DMS79 (cell line): ENCODE data around the gene NOL6.

Experiments
- DNase-seq: peaks from one replicate; lab custom pipeline; 2025; lab: John Stamatoyannopoulos, UW

NOL6 gene

GRCh38 chr9:33450621-33451146 lies 23.0 kb downstream of the NOL6 start:
- DNase-seq = no peak

DNA sequence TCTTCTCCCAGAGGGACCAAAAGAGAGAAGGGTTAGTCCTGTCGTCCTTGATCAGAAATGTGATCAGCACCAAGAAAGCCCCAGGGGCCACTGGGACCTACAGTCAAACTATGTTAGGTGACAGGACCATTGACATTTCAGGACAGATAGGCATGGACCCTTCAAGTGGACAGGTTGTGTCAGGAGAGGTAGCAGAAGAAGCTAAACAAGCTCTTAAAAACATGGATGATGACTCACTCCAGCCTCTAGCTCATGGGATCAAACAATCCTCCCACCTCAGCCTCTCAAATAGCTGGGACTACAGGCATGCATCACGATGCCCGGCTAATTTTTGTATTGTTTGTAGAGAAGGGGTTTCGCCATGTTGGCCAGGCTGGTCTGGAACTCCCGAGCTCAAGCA lies 24.0 kb downstream of the NOL6 start:
- no peak for DNase-seq

GRCh38 chr9:33447799-33448553 lies 25.7 kb downstream of the NOL6 start:
- no peak for DNase-seq

DNA sequence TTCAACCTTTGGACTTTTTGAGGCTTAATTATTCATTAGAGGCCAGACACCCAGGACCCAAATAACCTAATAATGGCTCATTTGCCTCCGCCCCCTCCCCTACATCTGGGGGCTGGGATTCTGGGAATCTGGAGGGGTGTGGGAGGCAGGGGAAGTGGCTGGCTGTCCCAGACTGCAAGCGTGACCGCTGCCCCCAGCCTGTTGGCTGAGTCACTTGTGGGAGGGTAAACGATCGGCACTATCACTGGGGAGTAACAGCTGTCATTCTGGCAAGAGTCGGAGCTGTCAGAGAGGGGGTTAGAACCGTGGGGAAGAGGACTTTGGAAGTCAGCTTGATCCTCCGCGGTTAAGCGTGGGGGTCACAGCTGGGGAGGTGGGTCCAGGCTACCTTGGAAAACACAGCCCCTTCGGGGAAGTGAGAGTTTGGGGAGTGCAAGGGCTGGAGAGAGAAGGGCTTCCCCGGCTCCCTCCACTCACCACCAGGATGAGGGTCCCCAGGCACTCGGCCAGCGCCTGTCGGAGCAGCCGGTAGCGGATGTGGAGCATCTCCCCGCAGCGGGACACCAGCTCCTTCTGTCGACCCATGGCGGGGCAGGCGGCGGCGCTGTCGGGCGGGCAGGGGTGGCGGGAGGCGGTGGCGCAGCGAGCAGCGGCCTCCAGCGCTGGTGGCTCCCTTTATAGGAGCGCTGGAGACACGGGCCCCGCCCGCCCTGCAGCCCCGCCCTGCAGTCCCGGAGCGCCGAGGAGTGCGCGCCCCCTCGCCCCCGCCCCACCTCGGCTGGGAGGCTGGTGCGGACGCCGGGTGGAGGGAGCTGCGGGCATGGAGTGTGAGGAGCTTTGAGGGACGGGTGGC lies 26.6 kb downstream of the NOL6 start, which contains the start of gene AQP3:
AQP3 (minus strand) TSS at position 648 of the 853 bp plus-strand sequence; CDS start at position 585, 63 bp downstream.
- peak; percentile 10 for DNase-seq

DNA sequence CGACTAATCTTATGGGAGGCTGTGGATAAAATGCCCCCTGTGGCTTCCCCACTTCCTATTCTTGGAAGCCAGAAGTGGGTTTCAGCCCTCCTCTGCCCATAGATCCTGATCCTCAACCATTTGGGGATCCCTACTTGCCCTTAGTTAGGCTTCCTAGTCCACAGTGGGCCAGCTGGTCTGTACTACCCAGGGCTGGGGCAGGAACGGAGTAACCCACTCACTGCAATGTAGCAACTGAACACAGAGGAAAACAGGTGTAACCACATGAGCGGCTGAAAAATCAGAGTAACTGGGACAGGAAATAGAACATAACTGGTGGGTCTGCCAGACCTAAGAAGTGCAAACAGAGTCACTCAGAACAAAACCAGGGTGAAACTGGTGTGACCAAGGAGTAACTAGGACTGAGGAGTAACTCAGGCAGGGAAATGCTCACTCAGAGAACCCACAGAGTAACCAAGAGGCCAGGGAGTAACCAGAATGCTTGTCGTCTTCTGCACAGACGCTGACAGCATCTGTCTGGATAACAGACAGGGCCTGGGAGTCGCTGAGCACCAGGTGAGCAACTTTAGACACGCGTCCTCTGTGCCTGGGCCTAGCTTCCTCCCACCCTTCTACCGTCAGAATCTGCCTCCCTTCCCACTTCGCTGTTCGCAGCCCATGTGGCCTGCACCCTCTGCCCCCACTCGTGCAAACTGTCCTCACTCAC lies 27.3 kb downstream of the NOL6 start:
- DNase-seq = no peak

DNA sequence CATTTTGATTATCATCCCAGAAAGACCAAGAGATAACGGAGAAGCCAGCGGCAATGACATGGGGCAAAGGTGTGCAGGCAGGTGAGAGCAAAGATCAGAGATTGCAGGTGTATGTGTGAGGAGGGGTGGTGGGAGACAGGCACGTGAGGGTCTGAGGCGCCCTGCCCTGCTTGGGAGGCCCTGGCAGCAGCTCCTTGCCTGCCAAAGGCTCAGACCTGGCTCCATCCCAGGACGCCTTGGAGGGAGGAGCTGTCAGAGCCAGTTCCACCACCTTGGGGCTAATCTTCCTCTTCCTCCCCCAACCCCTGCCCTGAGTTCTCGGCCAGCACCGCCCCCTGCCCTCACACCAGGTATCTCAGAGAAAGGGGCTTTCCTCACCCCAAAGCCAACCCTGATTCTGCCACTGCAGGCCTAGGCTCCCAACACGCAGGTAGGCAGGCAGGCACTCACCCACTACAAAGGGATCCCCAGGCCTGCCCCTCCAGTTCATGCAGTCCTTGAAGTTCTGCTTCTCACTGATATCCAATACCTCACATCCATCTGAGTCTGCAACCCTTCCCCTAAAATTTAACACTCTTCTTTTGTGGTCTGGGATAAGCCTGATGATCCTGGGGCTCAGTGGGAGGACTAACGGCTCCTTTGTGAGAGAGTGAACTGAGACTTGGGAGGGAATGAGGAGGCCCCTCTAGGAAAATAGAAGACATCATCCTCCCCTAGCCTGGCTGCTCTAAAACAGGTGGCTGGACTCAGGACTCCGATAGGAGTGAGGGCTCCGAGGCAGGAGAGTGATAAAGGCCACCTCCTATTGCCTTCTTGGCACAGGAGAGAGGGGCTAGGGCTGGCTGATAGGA lies 28.1 kb downstream of the NOL6 start:
- no peak for DNase-seq

- no peak for DNase-seq
Measured at GRCh38 chr9:33443464-33444154, 30.1 kb downstream of the NOL6 start.

DNA sequence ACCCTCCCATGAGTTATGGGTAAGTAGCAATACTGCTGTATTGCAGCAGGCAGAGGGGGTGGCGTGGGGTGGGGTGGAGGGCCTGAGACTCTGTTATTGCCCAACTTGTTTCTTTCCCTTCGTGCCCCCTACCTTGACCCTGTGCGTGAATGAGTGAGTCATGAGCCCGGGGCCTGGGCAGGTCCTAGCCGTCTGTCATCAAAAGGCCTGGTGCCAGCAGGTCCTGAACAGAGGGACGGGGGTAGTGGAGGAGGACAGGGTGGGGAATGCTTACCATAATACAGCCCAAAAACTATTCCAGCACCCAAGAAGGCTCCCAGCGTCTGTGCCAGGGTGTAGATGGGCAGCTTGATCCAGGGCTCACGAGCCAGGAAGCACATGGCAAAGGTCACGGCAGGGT lies 30.7 kb downstream of the NOL6 start:
- no peak for DNase-seq

- DNase-seq = no peak
Measured at GRCh38 chr9:33442125-33442524, 31.6 kb downstream of the NOL6 start.

- no peak for DNase-seq
Measured at GRCh38 chr9:33440609-33441008, 33.1 kb downstream of the NOL6 start.

DNA sequence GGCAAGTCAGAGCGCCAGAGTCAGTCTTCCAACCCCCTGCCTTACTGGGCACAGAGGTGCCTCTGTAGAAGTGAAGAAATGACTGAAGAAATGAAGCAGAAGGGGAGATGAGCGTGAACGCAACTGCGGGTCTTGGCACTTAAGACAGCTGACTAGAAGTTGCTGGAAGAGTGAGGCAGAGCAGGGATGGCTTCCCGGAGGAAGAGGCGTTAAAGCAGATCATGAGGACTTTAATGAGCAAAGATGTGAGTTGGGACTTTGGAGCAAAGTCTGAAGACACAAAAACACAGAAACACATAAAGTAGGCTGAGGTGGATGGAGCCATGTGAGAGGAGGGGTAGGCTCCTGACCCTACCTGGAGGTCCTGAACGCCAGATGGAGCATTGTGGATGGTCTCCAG lies 33.5 kb downstream of the NOL6 start:
- no peak for DNase-seq

GRCh38 chr9:33439731-33440130 lies 34.0 kb downstream of the NOL6 start:
- no peak for DNase-seq

GRCh38 chr9:33438926-33439680 lies 34.6 kb downstream of the NOL6 start:
- no peak for DNase-seq

- DNase-seq = no peak
Measured at GRCh38 chr9:33437898-33438297, 35.8 kb downstream of the NOL6 start.

GRCh38 chr9:33437205-33437604 lies 36.5 kb downstream of the NOL6 start:
- no peak for DNase-seq

GRCh38 chr9:33436445-33436844 lies 37.3 kb downstream of the NOL6 start:
- DNase-seq = no peak

- no peak for DNase-seq
Measured at GRCh38 chr9:33435821-33436277, 37.9 kb downstream of the NOL6 start.

DNA sequence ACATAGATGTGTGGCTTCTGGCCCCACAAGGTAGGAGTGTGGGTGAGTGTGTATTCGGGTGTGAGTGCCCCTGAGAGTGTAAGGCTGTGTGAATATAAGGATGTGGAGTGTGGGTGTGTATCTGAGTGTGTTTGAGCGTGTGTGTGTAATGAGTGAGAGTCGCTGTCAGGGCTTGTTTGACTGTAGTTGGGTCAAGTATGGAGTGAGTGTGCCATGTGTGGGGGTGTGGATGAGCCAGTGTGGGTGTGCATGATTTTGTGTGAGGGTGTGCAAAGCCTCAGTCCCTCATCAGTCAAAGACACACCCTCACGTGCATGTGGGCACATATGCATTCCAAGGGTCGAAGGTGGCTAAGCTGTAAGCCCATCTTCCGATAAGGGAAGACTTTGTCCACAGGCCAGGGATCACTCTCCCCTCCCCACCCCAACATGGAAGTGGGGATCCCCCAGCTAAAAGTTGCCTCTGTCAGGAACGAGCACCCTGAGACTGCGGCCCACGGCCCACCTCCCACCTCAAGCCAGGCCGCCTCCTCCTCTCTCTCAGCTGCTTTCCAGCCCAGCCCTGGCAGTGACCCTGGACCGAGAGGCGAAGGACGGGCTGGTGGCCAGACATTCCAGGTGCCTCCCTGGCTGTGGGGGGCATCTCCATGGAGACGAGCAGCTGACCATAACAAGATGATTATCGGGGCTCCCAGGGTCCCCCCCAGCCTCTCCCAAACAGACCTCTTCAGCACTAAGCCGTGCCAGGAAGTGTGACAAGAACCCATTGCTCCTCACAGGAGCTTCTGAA lies 39.2 kb downstream of the NOL6 start:
- DNase-seq = no peak

DNA sequence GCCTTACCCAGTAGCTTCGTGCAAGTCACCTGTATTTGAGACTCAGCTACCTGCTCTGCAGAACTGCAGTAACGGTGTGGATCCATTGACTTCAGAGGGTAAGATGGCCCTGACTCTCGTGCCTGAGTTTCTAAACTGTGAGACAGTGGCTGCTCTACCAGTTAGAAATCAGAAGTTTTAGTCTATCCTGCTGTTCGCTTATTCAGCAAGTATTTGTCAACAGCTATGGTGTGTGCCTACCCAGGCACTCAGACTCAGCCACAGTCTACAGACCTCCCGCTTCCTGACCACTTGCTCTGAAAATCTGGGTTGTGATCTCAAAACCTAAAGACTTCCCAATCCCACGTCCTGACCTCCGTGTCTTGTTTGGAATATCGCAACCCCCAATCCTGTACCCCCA lies 39.9 kb downstream of the NOL6 start:
- DNase-seq = no peak
